ENCODE results near the gene ST8SIA2.

GRCh38 chr15:92473756-92474155 is 80.1 kb downstream of the ST8SIA2 start:
- no peak for TF ChIP-seq CTCF (IDR thresholded peaks at IDR 0.05)
- no peak for TF ChIP-seq ZFX (IDR thresholded peaks at IDR 0.05; ENCODE audit: borderline replicate concordance)
